A673 (cell line): Measurements from ENCODE around the gene NDUFA11. TPM values are rescaled to one million over a fixed set of nuclear protein-coding genes. Genes with fewer than 3 reads are reported as not detected.
A peak's percentile ranks its signal among the peaks of the same experiment; 100 is the strongest.
"Not testable (repeated sequence)": the region's sequence is repeated elsewhere in the genome, so short reads cannot be mapped to it uniquely, and the experiment has no call there.

Source experiments
- BruUV-seq: library from RNA; stranded (reverse); fragments of 400-500 nt; replicated peaks from 2 replicates; lab custom pipeline; 2021; lab: Mats Ljungman, UMichigan
- CTCF ChIA-PET: fragments of 300-600 bp; sonication (Branson Sonifier 250); formaldehyde crosslinking; loops from one replicate; lab custom pipeline; 2022; ENCODE audit warnings: antibody characterized with exemption; lab: Charles Lee
- POLR2A ChIA-PET: fragments of 300-600 bp; sonication (Branson Sonifier 250); formaldehyde crosslinking; loops from one replicate; lab custom pipeline; 2022; ENCODE audit warnings: antibody characterized with exemption; ENCODE audit not compliant: low non-redundant PET; lab: Charles Lee
- DNase-seq: peaks from one replicate; pipeline ENCODE4 v3.0.0-alpha.2; 2015; ENCODE audit warnings: low spot score
- H3K27ac ChIP-seq: fragments of 200-600 bp; sonication (generic); 2 replicates; pipeline ENCODE4 v1.5.1; 2016; ENCODE audit warnings: mixed run types, low read depth, mild to moderate bottlenecking, mixed read lengths, antibody characterized with exemption, low read length; ENCODE audit not compliant: poor library complexity, severe bottlenecking
- H3K27me3 ChIP-seq: fragments of 200-600 bp; sonication (generic); replicated peaks from 2 replicates; pipeline ENCODE4 v1.6.1; 2017; ENCODE audit warnings: mixed run types, low read depth, mild to moderate bottlenecking, mixed read lengths, antibody characterized with exemption, low read length; ENCODE audit not compliant: insufficient read depth, poor library complexity
- H3K36me3 ChIP-seq: fragments of 200-600 bp; sonication (generic); 2 replicates; pipeline ENCODE4 v1.6.1; 2016; ENCODE audit warnings: mixed run types, mild to moderate bottlenecking, mixed read lengths, antibody characterized with exemption, low read length; ENCODE audit not compliant: insufficient read depth, poor library complexity, severe bottlenecking
- H3K4me1 ChIP-seq: fragments of 200-600 bp; sonication (generic); 2 replicates; pipeline ENCODE4 v1.6.1; 2017; ENCODE audit warnings: mixed run types, mild to moderate bottlenecking, mixed read lengths, antibody characterized with exemption, low read length; ENCODE audit not compliant: insufficient read depth, poor library complexity, severe bottlenecking
- H3K4me3 ChIP-seq: fragments of 200-600 bp; sonication (generic); 2 replicates; pipeline ENCODE4 v1.5.1; 2016; ENCODE audit warnings: low read depth, mixed run types, mild to moderate bottlenecking, mixed read lengths, low read length; ENCODE audit not compliant: poor library complexity, severe bottlenecking
- H3K9me3 ChIP-seq: fragments of 200-600 bp; sonication (generic); 2 replicates; pipeline ENCODE4 v1.6.1; 2016; ENCODE audit warnings: mixed run types, low read depth, mild to moderate bottlenecking, mixed read lengths, antibody characterized with exemption, low read length; ENCODE audit not compliant: poor library complexity, severe bottlenecking
- CTCF ChIP-seq: fragments of 300-800, 200-600 bp; sonication (generic); conservative IDR thresholded peaks from 2 replicates; pipeline ENCODE4 v1.5.1; 2017; ENCODE audit warnings: low read depth, mild to moderate bottlenecking, antibody characterized with exemption, low read length, moderate library complexity, mixed read lengths
- EZH2 ChIP-seq: fragments of 200-600 bp; sonication (generic); IDR thresholded peaks from 2 replicates; pipeline ENCODE4 v1.6.1; 2017; ENCODE audit warnings: borderline replicate concordance, low read depth, mild to moderate bottlenecking, mixed read lengths, antibody characterized with exemption, low read length; ENCODE audit not compliant: poor library complexity, severe bottlenecking
- intact Hi-C: fragments of 100-400 bp; cut with micrococcal nuclease; formaldehyde crosslinking; loops from one replicate; pipeline ENCODE4 v1.10.0; 2022; ENCODE audit not compliant: unreplicated experiment
- total RNA-seq: library from RNA; stranded (reverse); gene quantifications from 2 replicates; pipeline ENCODE4 v1.2.3, GENCODE V29; 2021

Gene NDUFA11
- total RNA-seq, 1 experiment from 2014 or later = 290 TPM

GRCh38 chr19:5854121-5854520, 49.5 kb downstream of the NDUFA11 start:
- POLR2A ChIA-PET, H3K4me3 ChIP-seq, intact Hi-C loops, BruUV-seq, CTCF ChIA-PET, H3K27me3 ChIP-seq, DNase-seq, H3K27ac ChIP-seq, H3K9me3 ChIP-seq, H3K36me3 ChIP-seq: not testable (repeated sequence)
- peaks cover 11% of the 10 kb centered on the region for H3K4me1 ChIP-seq

GRCh38 chr19:5851302-5851701, 52.3 kb downstream of the NDUFA11 start, which contains the start of gene FUT3:
Gene FUT3, minus strand, starts transcription at chr19:5851449.
- CTCF ChIA-PET = interaction anchor here (0.7 kb wide), 1 partner anchor 47 kb away, joined by 3 read pairs; no protein-coding TSS in a partner anchor
- no TSS peak for BruUV-seq

GRCh38 chr19:5850743-5851293, 52.8 kb downstream of the NDUFA11 start:
- ChIA-PET CTCF (interaction anchor here (0.7 kb wide), 1 partner anchor 47 kb away, joined by 3 read pairs; no protein-coding TSS in a partner anchor), POLR2A (no interaction called here)
- intact Hi-C loops = no loop called here
- H3K36me3 ChIP-seq = no peaks in the 10 kb centered on the region
- DNase-seq = peak; percentile 43
- H3K4me3 ChIP-seq = no peak overlapping the region
- no TSS peak for BruUV-seq
- H3K27me3 ChIP-seq = no peaks in the 10 kb centered on the region
- H3K9me3 ChIP-seq = no peaks in the 10 kb centered on the region
- TF ChIP-seq CTCF = no peak
- no peak for TF ChIP-seq EZH2
- no peak overlapping the region for H3K27ac ChIP-seq
- peaks cover 11% of the 10 kb centered on the region for H3K4me1 ChIP-seq

More at GRCh38 chr19:5851302-5851701, 52.3 kb downstream of the NDUFA11 start, which contains the start of gene FUT3:
- POLR2A ChIA-PET = no interaction called here
- TF ChIP-seq CTCF (no peak), EZH2 (no peak)
- no peaks in the 10 kb centered on the region for H3K36me3 ChIP-seq
- H3K27ac ChIP-seq = no peak within 1 kb of the TSS
- no peaks in the 10 kb centered on the region for H3K27me3 ChIP-seq
- peaks cover 11% of the 10 kb centered on the region for H3K4me1 ChIP-seq
- intact Hi-C loops = no loop called here
- no peak for DNase-seq
- H3K9me3 ChIP-seq = no peaks in the 10 kb centered on the region
- no peak within 1 kb of the TSS for H3K4me3 ChIP-seq

- DNase-seq = no peak
- ChIA-PET POLR2A (no interaction called here), CTCF (no interaction called here)
- Histone ChIP-seq H3K27ac (no peak overlapping the region), H3K36me3 (no peaks in the 10 kb centered on the region), H3K27me3 (no peaks in the 10 kb centered on the region), H3K9me3 (no peaks in the 10 kb centered on the region), H3K4me3 (no peak overlapping the region), H3K4me1 (peaks cover 11% of the 10 kb centered on the region)
- intact Hi-C loops = no loop called here
- BruUV-seq = no TSS peak
- TF ChIP-seq CTCF = no peak
- no peak for TF ChIP-seq EZH2
These were observed 53.4 kb downstream of the NDUFA11 start for GRCh38 chr19:5850189-5850588.

GRCh38 chr19:5848621-5849020, 55.0 kb downstream of the NDUFA11 start:
- H3K27me3 ChIP-seq, H3K9me3 ChIP-seq, H3K36me3 ChIP-seq, H3K27ac ChIP-seq, BruUV-seq, DNase-seq, CTCF ChIA-PET, H3K4me3 ChIP-seq, POLR2A ChIA-PET, intact Hi-C loops: not testable (repeated sequence)
- H3K4me1 ChIP-seq = peaks cover 11% of the 10 kb centered on the region
